HepG2 (cell line): Measurements from ENCODE around the gene OSGIN1.

Experiments used
- SIN3A ChIP-seq: IDR thresholded peaks from 2 replicates; pipeline ENCODE4 v1.6.1; 2011; ENCODE audit warnings: low read depth, mild to moderate bottlenecking, control low read depth, low read length, borderline replicate concordance
- ZNF180 ChIP-seq: sonication (generic); formaldehyde crosslinking; IDR thresholded peaks from 2 replicates; pipeline ENCODE4 v1.4.0; 2020; ENCODE audit warnings: low read depth, missing genetic modification reagents, borderline replicate concordance
- ZNF253 ChIP-seq: sonication (generic); formaldehyde crosslinking; IDR thresholded peaks from 2 replicates; pipeline ENCODE4 v1.8.0; 2022; ENCODE audit warnings: mild to moderate bottlenecking, missing genetic modification reagents, borderline replicate concordance
- ZNF275 ChIP-seq: sonication (generic); formaldehyde crosslinking; IDR thresholded peaks from 2 replicates; pipeline ENCODE4 v1.8.0; 2022; ENCODE audit warnings: missing genetic modification reagents, mild to moderate bottlenecking, inconsistent platforms, borderline replicate concordance
- TF ChIP-seq, protein P1 (sequence below), 2 experiments: IDR thresholded peaks; 2 replicates each; pipeline ENCODE4 v1.6.1; 2011 to 2012; ENCODE audit warnings: low read length in 2 of 2, borderline replicate concordance in 1 of 2, low read depth in 1 of 2, mild to moderate bottlenecking in 1 of 2, moderate library complexity in 1 of 2
- TF ChIP-seq, protein P2 (sequence below): sonication (generic); formaldehyde crosslinking; IDR thresholded peaks from 2 replicates; pipeline ENCODE4 v1.4.0; 2020; ENCODE audit warnings: missing genetic modification reagents

DNA sequence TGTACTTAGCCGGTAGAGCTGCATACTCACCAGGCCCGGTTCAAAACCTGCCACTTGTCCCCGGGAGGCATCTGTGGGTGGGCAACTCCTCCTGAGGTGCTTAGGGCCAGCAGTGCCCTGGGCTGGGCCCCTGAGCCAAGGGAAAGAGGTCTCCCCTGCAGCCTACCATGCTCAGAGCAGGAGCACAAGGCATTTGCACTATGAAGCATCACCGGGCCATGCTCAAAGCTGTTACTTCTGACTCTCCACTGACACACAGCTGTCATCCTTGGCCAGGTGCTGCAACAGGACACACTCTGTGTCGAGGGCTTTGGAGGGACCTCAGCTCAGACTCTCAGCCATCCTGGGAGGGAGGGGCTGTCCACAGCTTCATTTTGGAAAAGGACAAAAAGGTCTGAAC, 52.4 kb downstream of the OSGIN1 start:
- TF ChIP-seq ZNF180 (CRISPR knock-in tag): no peak
- TF ChIP-seq, protein P1, sequence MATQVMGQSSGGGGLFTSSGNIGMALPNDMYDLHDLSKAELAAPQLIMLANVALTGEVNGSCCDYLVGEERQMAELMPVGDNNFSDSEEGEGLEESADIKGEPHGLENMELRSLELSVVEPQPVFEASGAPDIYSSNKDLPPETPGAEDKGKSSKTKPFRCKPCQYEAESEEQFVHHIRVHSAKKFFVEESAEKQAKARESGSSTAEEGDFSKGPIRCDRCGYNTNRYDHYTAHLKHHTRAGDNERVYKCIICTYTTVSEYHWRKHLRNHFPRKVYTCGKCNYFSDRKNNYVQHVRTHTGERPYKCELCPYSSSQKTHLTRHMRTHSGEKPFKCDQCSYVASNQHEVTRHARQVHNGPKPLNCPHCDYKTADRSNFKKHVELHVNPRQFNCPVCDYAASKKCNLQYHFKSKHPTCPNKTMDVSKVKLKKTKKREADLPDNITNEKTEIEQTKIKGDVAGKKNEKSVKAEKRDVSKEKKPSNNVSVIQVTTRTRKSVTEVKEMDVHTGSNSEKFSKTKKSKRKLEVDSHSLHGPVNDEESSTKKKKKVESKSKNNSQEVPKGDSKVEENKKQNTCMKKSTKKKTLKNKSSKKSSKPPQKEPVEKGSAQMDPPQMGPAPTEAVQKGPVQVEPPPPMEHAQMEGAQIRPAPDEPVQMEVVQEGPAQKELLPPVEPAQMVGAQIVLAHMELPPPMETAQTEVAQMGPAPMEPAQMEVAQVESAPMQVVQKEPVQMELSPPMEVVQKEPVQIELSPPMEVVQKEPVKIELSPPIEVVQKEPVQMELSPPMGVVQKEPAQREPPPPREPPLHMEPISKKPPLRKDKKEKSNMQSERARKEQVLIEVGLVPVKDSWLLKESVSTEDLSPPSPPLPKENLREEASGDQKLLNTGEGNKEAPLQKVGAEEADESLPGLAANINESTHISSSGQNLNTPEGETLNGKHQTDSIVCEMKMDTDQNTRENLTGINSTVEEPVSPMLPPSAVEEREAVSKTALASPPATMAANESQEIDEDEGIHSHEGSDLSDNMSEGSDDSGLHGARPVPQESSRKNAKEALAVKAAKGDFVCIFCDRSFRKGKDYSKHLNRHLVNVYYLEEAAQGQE (IDR thresholded peaks at IDR 0.05; ENCODE audit: borderline replicate concordance in 1 of 2, low read depth in 1 of 2, low read length in 2 of 2): no peak
- TF ChIP-seq SIN3A: no peak
- no peak for TF ChIP-seq ZNF275 (CRISPR knock-in tag)
- TF ChIP-seq ZNF253 (CRISPR knock-in tag): no peak
- TF ChIP-seq, protein P2, sequence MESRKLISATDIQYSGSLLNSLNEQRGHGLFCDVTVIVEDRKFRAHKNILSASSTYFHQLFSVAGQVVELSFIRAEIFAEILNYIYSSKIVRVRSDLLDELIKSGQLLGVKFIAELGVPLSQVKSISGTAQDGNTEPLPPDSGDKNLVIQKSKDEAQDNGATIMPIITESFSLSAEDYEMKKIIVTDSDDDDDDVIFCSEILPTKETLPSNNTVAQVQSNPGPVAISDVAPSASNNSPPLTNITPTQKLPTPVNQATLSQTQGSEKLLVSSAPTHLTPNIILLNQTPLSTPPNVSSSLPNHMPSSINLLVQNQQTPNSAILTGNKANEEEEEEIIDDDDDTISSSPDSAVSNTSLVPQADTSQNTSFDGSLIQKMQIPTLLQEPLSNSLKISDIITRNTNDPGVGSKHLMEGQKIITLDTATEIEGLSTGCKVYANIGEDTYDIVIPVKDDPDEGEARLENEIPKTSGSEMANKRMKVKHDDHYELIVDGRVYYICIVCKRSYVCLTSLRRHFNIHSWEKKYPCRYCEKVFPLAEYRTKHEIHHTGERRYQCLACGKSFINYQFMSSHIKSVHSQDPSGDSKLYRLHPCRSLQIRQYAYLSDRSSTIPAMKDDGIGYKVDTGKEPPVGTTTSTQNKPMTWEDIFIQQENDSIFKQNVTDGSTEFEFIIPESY (CRISPR knock-in tag): no peak
